Measurements from ENCODE around the gene CCNY.

Gene CCNY

GRCh38 chr10:35595106-35595505 is 258.8 kb downstream of the CCNY start:
- FAIRE-seq: no peak

- FAIRE-seq: no peak
Observed at GRCh38 chr10:35598379-35598778, 262.1 kb downstream of the CCNY start.

- FAIRE-seq: no peak
Observed at GRCh38 chr10:35600193-35600592, 263.9 kb downstream of the CCNY start.

- no peak for FAIRE-seq
Observed at GRCh38 chr10:35605191-35605590, 268.9 kb downstream of the CCNY start, which contains the start of gene GJD4. Gene GJD4 (plus strand): TSS chr10:35605341. CDS start chr10:35605568, 227 bp downstream.

GRCh38 chr10:35606430-35606829 is 270.1 kb downstream of the CCNY start:
- no peak for FAIRE-seq

- no peak for FAIRE-seq
Observed at GRCh38 chr10:35607475-35608327, 271.4 kb downstream of the CCNY start.

GRCh38 chr10:35608328-35608672 is 272.0 kb downstream of the CCNY start:
- FAIRE-seq: no peak

GRCh38 chr10:35611750-35612149 is 275.4 kb downstream of the CCNY start:
- no peak for FAIRE-seq

GRCh38 chr10:35612385-35613106 is 276.2 kb downstream of the CCNY start:
- no peak for FAIRE-seq

- FAIRE-seq: no peak
Observed at GRCh38 chr10:35613107-35613440, 276.8 kb downstream of the CCNY start.

GRCh38 chr10:35613597-35614226 is 277.4 kb downstream of the CCNY start:
- FAIRE-seq: no peak

- no peak for FAIRE-seq
Observed at GRCh38 chr10:35614312-35614711, 278.0 kb downstream of the CCNY start.
